Keratinocyte (primary cell): ENCODE data around the gene LACTBL1. TPM values are rescaled to one million over a fixed set of nuclear protein-coding genes. Genes with fewer than 3 reads are reported as not detected.

Source experiments
- DNase-seq: peaks from one replicate; pipeline ENCODE4 v3.0.0-alpha.2; 2011; ENCODE audit warnings: low read depth, missing footprints, low spot score
- FAIRE-seq: peaks from 2 replicates; lab custom pipeline; 2011; peaks lifted over from hg19 to GRCh38; lab: Jason Lieb, UNC
- H2AFZ ChIP-seq: 2 replicates; pipeline ENCODE4 v1.6.0; 2012; ENCODE audit warnings: low read length, control low read depth, inconsistent platforms; ENCODE audit not compliant: control insufficient read depth
- H3K27ac ChIP-seq: 2 replicates; pipeline ENCODE4 v1.5.1; 2011; ENCODE audit warnings: low read length; ENCODE audit not compliant: control insufficient read depth, insufficient read depth
- H3K27me3 ChIP-seq: 3 replicates; pipeline ENCODE4 v1.6.0; 2011; ENCODE audit warnings: low read length; ENCODE audit not compliant: control insufficient read depth, insufficient read depth; ENCODE audit errors: extremely low read depth
- H3K36me3 ChIP-seq, 2 experiments: 2 replicates in 1 of 2; 3 replicates in 1 of 2; pipeline ENCODE4 v1.5.1; 2011; ENCODE audit warnings: low read length in 2 of 2, mild to moderate bottlenecking in 1 of 2; ENCODE audit not compliant: control insufficient read depth in 2 of 2, insufficient read depth in 2 of 2; ENCODE audit errors: extremely low read depth in 1 of 2
- H3K4me1 ChIP-seq: 3 replicates; pipeline ENCODE4 v1.5.1; 2011; ENCODE audit warnings: low read length; ENCODE audit not compliant: control insufficient read depth, insufficient read depth; ENCODE audit errors: extremely low read depth
- H3K4me2 ChIP-seq: 3 replicates; pipeline ENCODE4 v1.6.0; 2011; ENCODE audit warnings: low read depth, low read length; ENCODE audit not compliant: control insufficient read depth, insufficient read depth; ENCODE audit errors: extremely low read depth
- H3K4me3 ChIP-seq, 3 experiments: fragments of 200-600 bp in 1 of 3; sonication (generic) in 1 of 3; 2 replicates in 2 of 3; 3 replicates in 1 of 3; pipeline ENCODE4 v1.5.1; 2011 to 2016; ENCODE audit warnings: low read length in 3 of 3, mild to moderate bottlenecking in 3 of 3, control low read depth in 2 of 3, inconsistent platforms in 1 of 3, low read depth in 1 of 3, mixed read lengths in 1 of 3, mixed run types in 1 of 3, moderate library complexity in 1 of 3; ENCODE audit not compliant: control insufficient read depth in 2 of 3, insufficient read depth in 2 of 3; ENCODE audit errors: extremely low read depth in 1 of 3
- H3K79me2 ChIP-seq: 2 replicates; pipeline ENCODE4 v1.6.0; 2012; ENCODE audit warnings: low read length; ENCODE audit not compliant: control insufficient read depth, insufficient read depth
- H3K9ac ChIP-seq: 3 replicates; pipeline ENCODE4 v1.6.0; 2011; ENCODE audit warnings: low read length; ENCODE audit not compliant: control insufficient read depth, insufficient read depth; ENCODE audit errors: extremely low read depth
- H3K9me1 ChIP-seq: 3 replicates; pipeline ENCODE4 v1.6.0; 2011; ENCODE audit warnings: low read length; ENCODE audit not compliant: control insufficient read depth, insufficient read depth; ENCODE audit errors: extremely low read depth
- H3K9me3 ChIP-seq: 2 replicates; pipeline ENCODE4 v1.5.1; 2012; ENCODE audit warnings: low read depth, low read length; ENCODE audit not compliant: control insufficient read depth
- H4K20me1 ChIP-seq: 3 replicates; pipeline ENCODE4 v1.6.0; 2011; ENCODE audit warnings: low read length; ENCODE audit not compliant: control insufficient read depth, insufficient read depth; ENCODE audit errors: extremely low read depth
- CTCF ChIP-seq, 3 experiments: IDR thresholded peaks in 1 of 3; conservative IDR thresholded peaks in 1 of 3; optimal IDR thresholded peaks in 1 of 3; 2 replicates in 2 of 3; 3 replicates in 1 of 3; pipeline versions ENCODE3 to v1.5.1; 2011; ENCODE audit warnings: low read length in 3 of 3, mild to moderate bottlenecking in 3 of 3, moderate library complexity in 2 of 3, control low read depth in 1 of 3, inconsistent platforms in 1 of 3; ENCODE audit not compliant: insufficient read depth in 2 of 3; ENCODE audit errors: extremely low read depth in 1 of 3
- EZH2 ChIP-seq: IDR thresholded peaks from one replicate; pipeline ENCODE4 v1.6.1; 2012; ENCODE audit warnings: inconsistent platforms, mild to moderate bottlenecking, low read length, moderate library complexity
- dilution Hi-C: fragments of 300-500 bp; cut with MboI; formaldehyde crosslinking; loops from one replicate; pipeline ENCODE4 v1.7.0; 2020; ENCODE audit warnings: low sequenced_read_pairs; ENCODE audit not compliant: extremely low pct_ligation_motif_present
- polyA plus RNA-seq, 5 experiments: library from polyadenylated mRNA; depleted of rRNA in 3 of 5; stranded (reverse) in 3 of 5; stranded (forward) in 1 of 5; unstranded in 1 of 5; fragments of >200 nt; gene quantifications; 1 replicate in 1 of 5; 2 replicates in 3 of 5; 3 replicates in 1 of 5; pipeline versions ENCODE4 v1.2.1 to v1.2.3, GENCODE V29; 2011 to 2012; ENCODE audit warnings: missing spikeins in 2 of 5, low read depth in 1 of 5, low replicate concordance in 1 of 5

Gene LACTBL1
- polyA plus RNA-seq, 1 donor (not counting 4 experiments of a cell fraction or from before 2014, with no cell fraction given), result not detected

- H3K4me2 ChIP-seq, result no peak overlapping the region
- peaks cover 5% of the 10 kb centered on the region for H3K27me3 ChIP-seq
- H3K9ac ChIP-seq, result no peak overlapping the region
- H3K9me1 ChIP-seq, result no peaks in the 10 kb centered on the region
- no peaks in the 10 kb centered on the region for H3K4me1 ChIP-seq
- no peak overlapping the region for H3K4me3 ChIP-seq
- no peak overlapping the region for H2AFZ ChIP-seq
- no peak overlapping the region for H3K27ac ChIP-seq
- FAIRE-seq, result no peak
- no peaks in the 10 kb centered on the region for H3K79me2 ChIP-seq
- no peaks in the 10 kb centered on the region for H4K20me1 ChIP-seq
- DNase-seq, result no peak
- no peak for TF ChIP-seq CTCF (optimal IDR thresholded peaks at IDR 0.05 in 1 of 3, IDR thresholded peaks at IDR 0.05 in 1 of 3, conservative IDR thresholded peaks at IDR 0.05 in 1 of 3; ENCODE audit: extremely low read depth in 1 of 3, insufficient read depth in 2 of 3, low read length in 3 of 3)
- TF ChIP-seq EZH2, result no peak
- dilution Hi-C loops, result no loop called here
- H3K36me3 ChIP-seq, result no peaks in the 10 kb centered on the region
- no peaks in the 10 kb centered on the region for H3K9me3 ChIP-seq
These were observed 52.5 kb downstream of the LACTBL1 start for GRCh38 chr1:22920026-22920733.

GRCh38 chr1:22919341-22920025 is 53.2 kb downstream of the LACTBL1 start:
- Histone ChIP-seq H3K4me3 (no peak overlapping the region), H3K9ac (no peak overlapping the region), H3K4me2 (no peak overlapping the region), H3K9me3 (no peaks in the 10 kb centered on the region), H3K9me1 (no peaks in the 10 kb centered on the region), H3K27ac (no peak overlapping the region), H3K79me2 (no peaks in the 10 kb centered on the region), H3K36me3 (no peaks in the 10 kb centered on the region), H4K20me1 (no peaks in the 10 kb centered on the region), H3K4me1 (no peaks in the 10 kb centered on the region), H3K27me3 (peaks cover 5% of the 10 kb centered on the region), H2AFZ (no peak overlapping the region)
- no peak for TF ChIP-seq EZH2
- TF ChIP-seq CTCF (optimal IDR thresholded peaks at IDR 0.05 in 1 of 3, IDR thresholded peaks at IDR 0.05 in 1 of 3, conservative IDR thresholded peaks at IDR 0.05 in 1 of 3; ENCODE audit: extremely low read depth in 1 of 3, insufficient read depth in 2 of 3, low read length in 3 of 3), result no peak
- no peak for DNase-seq
- FAIRE-seq, result no peak
- dilution Hi-C loops, result no loop called here
